CD14-positive monocyte (primary cell): Measurements from ENCODE around the gene CYP46A1. TPM values are rescaled to one million over a fixed set of nuclear protein-coding genes. Genes with fewer than 3 reads are reported as not detected.

Experiments used
- DNase-seq, 3 donors: peaks; one replicate each; pipeline ENCODE4 v3.0.0-alpha.2; 2011 to 2022
- H2AFZ ChIP-seq: 2 replicates; pipeline ENCODE4 v1.6.0; 2012; ENCODE audit warnings: mild to moderate bottlenecking, low read depth, low read length, inconsistent platforms; ENCODE audit not compliant: insufficient read depth, poor library complexity, severe bottlenecking
- H3K27ac ChIP-seq, 2 donors: 1 replicate in 1 of 2; 2 replicates in 1 of 2; pipeline ENCODE4 v1.5.1; 2012 to 2013; ENCODE audit warnings: low read length in 2 of 2, control low read depth in 1 of 2, inconsistent platforms in 1 of 2, low read depth in 1 of 2, mild to moderate bottlenecking in 1 of 2
- H3K27me3 ChIP-seq, 2 donors: one replicate each; pipeline versions ENCODE4 v1.6.0 to v1.6.1; 2011 to 2013; ENCODE audit warnings: low read length in 2 of 2; ENCODE audit not compliant: control insufficient read depth in 2 of 2, insufficient read depth in 2 of 2
- H3K36me3 ChIP-seq, 2 donors: replicated peaks in 1 of 2; 1 replicate in 1 of 2; 2 replicates in 1 of 2; pipeline versions ENCODE4 v1.5.1 to v1.6.1; 2012 to 2013; ENCODE audit warnings: low read length in 2 of 2, control low read depth in 1 of 2, inconsistent platforms in 1 of 2, mild to moderate bottlenecking in 1 of 2; ENCODE audit not compliant: insufficient read depth in 2 of 2, control insufficient read depth in 1 of 2
- H3K4me1 ChIP-seq, 2 donors: 1 replicate in 1 of 2; 2 replicates in 1 of 2; pipeline versions ENCODE4 v1.5.1 to v1.6.1; 2012 to 2013; ENCODE audit warnings: low read length in 2 of 2, control low read depth in 1 of 2, inconsistent platforms in 1 of 2, mild to moderate bottlenecking in 1 of 2, moderate library complexity in 1 of 2; ENCODE audit not compliant: insufficient read depth in 2 of 2, control insufficient read depth in 1 of 2
- H3K4me2 ChIP-seq: replicated peaks from 2 replicates; pipeline ENCODE3; 2012; ENCODE audit warnings: low read length, moderate library complexity, mild to moderate bottlenecking; ENCODE audit not compliant: poor library complexity, severe bottlenecking; ENCODE audit errors: extremely low read depth
- H3K4me3 ChIP-seq, 3 experiments: fragments of 200-600 bp in 1 of 3; sonication (generic) in 1 of 3; replicated peaks in 1 of 3; 1 replicate in 2 of 3; 2 replicates in 1 of 3; pipeline ENCODE4 v1.5.1; 2011 to 2013; ENCODE audit warnings: low read length in 3 of 3, mild to moderate bottlenecking in 3 of 3, control low read depth in 2 of 3, low read depth in 2 of 3, inconsistent platforms in 1 of 3, moderate library complexity in 1 of 3
- H3K79me2 ChIP-seq: 2 replicates; pipeline ENCODE4 v1.6.0; 2012; ENCODE audit warnings: mild to moderate bottlenecking, control low read depth, inconsistent platforms, low read length, moderate library complexity; ENCODE audit not compliant: insufficient read depth
- H3K9ac ChIP-seq: 2 replicates; pipeline ENCODE4 v1.6.0; 2017; ENCODE audit warnings: low read length, mild to moderate bottlenecking; ENCODE audit not compliant: insufficient read depth, poor library complexity, severe bottlenecking
- H3K9me3 ChIP-seq, 2 donors: replicated peaks in 1 of 2; 1 replicate in 1 of 2; 2 replicates in 1 of 2; pipeline versions ENCODE4 v1.5.1 to v1.6.1; 2012 to 2013; ENCODE audit warnings: low read length in 2 of 2, control low read depth in 1 of 2; ENCODE audit not compliant: control insufficient read depth in 1 of 2, insufficient read depth in 1 of 2
- H4K20me1 ChIP-seq: 2 replicates; pipeline ENCODE4 v1.6.0; 2012; ENCODE audit warnings: mild to moderate bottlenecking, low read length, control low read depth, moderate library complexity; ENCODE audit not compliant: insufficient read depth
- H3K27ac Mint-ChIP-seq, 7 donors: one replicate each; pipeline ENCODE4 v1.8.0; 2020; ENCODE audit warnings: mild to moderate bottlenecking in 7 of 7, mixed read lengths in 7 of 7, moderate library complexity in 6 of 7, inconsistent platforms in 2 of 7
- H3K27me3 Mint-ChIP-seq, 3 donors: one replicate each; pipeline ENCODE4 v1.8.0; 2021 to 2022; ENCODE audit warnings: low read depth in 3 of 3, mild to moderate bottlenecking in 3 of 3, mixed read lengths in 3 of 3, moderate library complexity in 3 of 3, inconsistent platforms in 1 of 3
- H3K36me3 Mint-ChIP-seq, 2 donors: one replicate each; pipeline ENCODE4 v1.8.0; 2020; ENCODE audit warnings: mixed read lengths in 2 of 2, inconsistent platforms in 1 of 2, mild to moderate bottlenecking in 1 of 2
- H3K4me1 Mint-ChIP-seq: one replicate; pipeline ENCODE4 v1.8.0; 2020; ENCODE audit warnings: mild to moderate bottlenecking, mixed read lengths
- H3K4me3 Mint-ChIP-seq, 2 donors: one replicate each; pipeline ENCODE4 v1.8.0; 2020; ENCODE audit warnings: mild to moderate bottlenecking in 2 of 2, mixed read lengths in 2 of 2, moderate library complexity in 1 of 2
- H3K9me3 Mint-ChIP-seq, 7 donors: one replicate each; pipeline ENCODE4 v1.8.0; 2020 to 2022; ENCODE audit warnings: mixed read lengths in 7 of 7, mild to moderate bottlenecking in 6 of 7, moderate library complexity in 6 of 7, inconsistent platforms in 2 of 7
- CTCF ChIP-seq: fragments of 200-600 bp; IDR thresholded peaks from one replicate; pipeline ENCODE4 v1.8.0; 2022; ENCODE audit warnings: antibody characterized with exemption, mild to moderate bottlenecking
- WGBS: methylation state at CpG from one replicate; pipeline ENCODE4 v1.1.5; 2013; ENCODE audit warnings: missing lambda C conversion rate; ENCODE audit not compliant: insufficient coverage; 5-methylcytosine and 5-hydroxymethylcytosine counted together
- intact Hi-C, 2 donors: fragments of 100-400 bp; cut with micrococcal nuclease; formaldehyde crosslinking; loops; one replicate each; pipeline versions ENCODE4 v1.15.0 to v1.15.1; 2023
- polyA plus RNA-seq, 3 donors: library from polyadenylated mRNA; depleted of rRNA in 1 of 3; unstranded in 2 of 3; stranded (reverse) in 1 of 3; fragments of 300-500 nt in 2 of 3; fragments of >200 nt in 1 of 3; fragmentation: Illumina TruSeq in 2 of 3; gene quantifications; 1 replicate in 2 of 3; 2 replicates in 1 of 3; pipeline ENCODE4 v1.2.3, GENCODE V29; 2012 to 2021

Gene CYP46A1
- polyA plus RNA-seq, 3 donors = not detected

- Mint-ChIP-seq H3K4me3 (no peak overlapping the region), H3K27ac (no peak overlapping the region), H3K27me3 (peaks cover 14 to 24% (median 17%) of the 10 kb centered on the region in 3 donors), H3K36me3 (no peaks in the 10 kb centered on the region), H3K9me3 (peaks cover 0 to 2% (median 0%) of the 10 kb centered on the region in 7 donors), H3K4me1 (no peaks in the 10 kb centered on the region)
- no peak overlapping the region for H3K27ac ChIP-seq
- no peak for DNase-seq
- H3K9me3 ChIP-seq = no peaks in the 10 kb centered on the region
- H3K4me1 ChIP-seq = no peaks in the 10 kb centered on the region
- intact Hi-C loops = no loop called here
- no peak overlapping the region for H3K4me2 ChIP-seq
- H3K27me3 ChIP-seq = no peaks in the 10 kb centered on the region
- no peaks in the 10 kb centered on the region for H3K79me2 ChIP-seq
- no peak overlapping the region for H3K4me3 ChIP-seq
- H3K9ac ChIP-seq = no peak overlapping the region
- WGBS = no CpG with 5 or more reads among the region's 3 CpGs
- no peaks in the 10 kb centered on the region for H3K36me3 ChIP-seq
- H2AFZ ChIP-seq = no peak overlapping the region
- TF ChIP-seq CTCF = no peak
- no peaks in the 10 kb centered on the region for H4K20me1 ChIP-seq
These were observed 29.9 kb downstream of the CYP46A1 start for GRCh38 chr14:99713972-99714371.

DNA sequence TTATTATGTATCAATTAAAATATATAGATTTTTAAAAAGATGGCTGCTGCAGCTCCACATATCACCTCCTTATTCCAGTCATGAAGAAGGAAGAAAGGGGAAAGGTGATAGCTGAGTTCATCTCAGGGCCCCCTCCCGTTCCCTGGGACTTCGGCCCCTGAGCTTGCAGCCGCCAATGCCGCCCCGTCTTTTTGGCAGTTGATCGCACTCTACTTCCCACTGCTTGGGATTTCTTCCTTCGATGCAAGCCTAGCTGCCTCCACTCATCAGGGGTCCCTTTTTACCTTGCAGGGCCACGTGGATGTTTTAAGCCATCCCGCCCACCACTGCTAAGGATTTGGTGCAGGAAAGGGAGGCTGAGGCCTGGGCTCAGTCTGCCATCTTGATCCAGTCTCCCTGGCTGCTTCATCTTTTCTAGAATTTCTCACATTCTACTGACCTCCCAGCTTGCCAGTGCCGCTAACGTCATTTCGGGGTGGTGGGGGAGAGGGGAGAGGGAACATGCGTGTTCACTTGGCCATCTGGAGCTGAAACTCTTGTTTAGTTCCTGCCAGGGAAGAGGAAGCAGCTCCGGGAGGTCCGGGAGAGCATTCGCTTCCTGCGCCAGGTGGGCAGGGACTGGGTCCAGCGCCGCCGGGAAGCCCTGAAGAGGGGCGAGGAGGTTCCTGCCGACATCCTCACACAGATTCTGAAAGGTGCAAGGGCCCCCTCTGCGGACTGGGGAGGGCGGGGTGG is 31.3 kb downstream of the CYP46A1 start:
- intact Hi-C loops = no loop called here
- Histone ChIP-seq H3K4me1 (no peaks in the 10 kb centered on the region), H3K4me3 (no peak overlapping the region), H3K4me2 (no peak overlapping the region), H4K20me1 (no peaks in the 10 kb centered on the region), H3K27ac (no peak overlapping the region), H3K9ac (no peak overlapping the region), H3K36me3 (no peaks in the 10 kb centered on the region), H2AFZ (no peak overlapping the region), H3K27me3 (no peaks in the 10 kb centered on the region), H3K9me3 (no peaks in the 10 kb centered on the region), H3K79me2 (no peaks in the 10 kb centered on the region)
- Mint-ChIP-seq H3K27me3 (peaks cover 14 to 24% (median 17%) of the 10 kb centered on the region in 3 donors), H3K4me1 (no peaks in the 10 kb centered on the region), H3K4me3 (no peak overlapping the region), H3K9me3 (peaks cover 0 to 2% (median 0%) of the 10 kb centered on the region in 7 donors), H3K27ac (no peak overlapping the region), H3K36me3 (no peaks in the 10 kb centered on the region)
- TF ChIP-seq CTCF = no peak
- no peak for DNase-seq
- WGBS = 58% methylated on average over 18 of the region's 24 CpGs
